ENCODE results near the gene ICAM3.
"Not testable (repeated sequence)": the region's sequence is repeated elsewhere in the genome, so short reads cannot be mapped to it uniquely, and the experiment has no call there.

ICAM3 gene, protein sequence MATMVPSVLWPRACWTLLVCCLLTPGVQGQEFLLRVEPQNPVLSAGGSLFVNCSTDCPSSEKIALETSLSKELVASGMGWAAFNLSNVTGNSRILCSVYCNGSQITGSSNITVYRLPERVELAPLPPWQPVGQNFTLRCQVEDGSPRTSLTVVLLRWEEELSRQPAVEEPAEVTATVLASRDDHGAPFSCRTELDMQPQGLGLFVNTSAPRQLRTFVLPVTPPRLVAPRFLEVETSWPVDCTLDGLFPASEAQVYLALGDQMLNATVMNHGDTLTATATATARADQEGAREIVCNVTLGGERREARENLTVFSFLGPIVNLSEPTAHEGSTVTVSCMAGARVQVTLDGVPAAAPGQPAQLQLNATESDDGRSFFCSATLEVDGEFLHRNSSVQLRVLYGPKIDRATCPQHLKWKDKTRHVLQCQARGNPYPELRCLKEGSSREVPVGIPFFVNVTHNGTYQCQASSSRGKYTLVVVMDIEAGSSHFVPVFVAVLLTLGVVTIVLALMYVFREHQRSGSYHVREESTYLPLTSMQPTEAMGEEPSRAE

DNA sequence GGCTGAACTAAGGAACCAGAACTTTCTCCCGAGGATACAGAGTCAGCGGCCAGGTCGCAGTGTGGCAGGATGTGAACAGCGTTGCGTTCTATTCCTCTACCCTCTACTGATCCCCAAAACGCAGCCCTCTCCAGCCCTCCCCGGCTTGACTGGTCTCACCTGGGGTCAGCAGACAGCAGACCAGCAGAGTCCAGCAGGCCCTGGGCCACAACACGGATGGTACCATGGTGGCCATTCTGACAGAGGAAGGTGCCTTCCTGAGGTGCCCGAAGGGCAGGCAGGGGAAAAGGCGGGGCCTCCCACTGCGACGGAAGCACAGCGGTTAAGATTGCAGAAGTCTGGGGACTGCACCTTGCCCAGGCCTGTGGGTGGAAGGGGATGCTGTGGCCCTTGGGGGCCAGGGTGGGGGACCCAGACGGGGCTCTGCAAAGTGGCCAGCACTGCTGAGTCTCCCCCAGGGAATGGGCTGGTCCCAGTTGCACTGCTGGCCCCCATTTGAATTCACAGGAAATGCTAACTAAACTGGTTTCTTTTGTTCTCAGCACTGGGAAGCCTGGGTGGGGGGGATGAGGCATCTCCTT is at the start of gene ICAM3:
ICAM3 (minus strand) TSS at position 245 of the 581 bp plus-strand sequence; CDS start at position 235, 10 bp downstream.
- no peak for DNase-seq

DNA sequence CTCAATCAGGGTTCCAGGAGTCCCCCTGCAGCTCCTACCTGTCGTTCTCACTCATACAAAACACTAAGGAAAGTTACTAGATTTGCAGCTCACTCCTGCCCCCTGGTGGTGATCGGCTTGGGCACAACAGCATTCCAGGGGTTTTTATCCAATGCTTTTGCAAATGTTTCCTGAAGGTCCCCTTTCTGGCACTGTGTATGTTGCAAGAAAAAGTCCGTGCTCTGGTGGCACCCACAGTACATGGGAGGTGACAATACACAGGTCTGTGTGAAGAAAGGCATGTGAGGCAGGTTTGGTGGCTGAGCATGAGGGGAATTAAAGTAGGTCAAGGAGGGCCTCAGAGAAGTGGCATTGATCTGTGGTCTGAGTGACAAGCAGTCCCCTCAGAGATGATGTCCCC is 49.5 kb upstream of the ICAM3 start:
- peak; percentile 72 for DNase-seq

DNA sequence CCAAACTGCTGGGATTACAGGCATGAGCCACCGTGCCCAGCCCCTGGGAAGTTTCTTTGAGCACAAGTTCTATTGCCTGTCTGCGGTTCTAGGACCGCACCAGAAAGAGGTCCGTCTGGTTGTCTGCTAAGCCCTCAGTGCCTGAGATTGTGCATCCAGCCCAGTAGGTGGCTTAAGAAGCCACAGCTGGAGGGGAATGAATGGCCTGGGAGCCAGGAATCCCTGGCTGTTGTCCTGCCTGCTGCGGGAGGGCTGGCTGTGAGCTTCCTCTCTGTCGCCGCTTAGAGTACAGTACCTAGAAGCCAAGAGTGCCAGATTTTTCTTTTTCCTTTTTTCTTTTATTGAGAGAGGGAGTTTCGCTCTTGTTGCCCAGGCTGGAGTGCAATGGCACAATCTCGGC is 45.2 kb upstream of the ICAM3 start:
- no peak for DNase-seq

DNA sequence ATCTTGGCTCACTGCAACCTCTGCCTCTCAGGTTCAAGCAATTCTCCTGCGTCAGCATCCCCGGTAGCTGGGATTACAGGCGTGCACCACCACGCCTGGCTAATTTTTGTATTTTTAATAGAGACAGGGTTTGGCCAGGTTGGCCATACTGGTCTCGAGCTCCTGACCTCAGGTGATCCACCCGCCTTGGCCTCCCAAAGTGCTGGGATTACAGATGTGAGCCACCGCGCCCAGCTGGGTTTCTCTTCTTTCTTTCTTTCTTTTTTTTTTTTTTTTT is 43.7 kb upstream of the ICAM3 start:
- not testable (repeated sequence) for DNase-seq

DNA sequence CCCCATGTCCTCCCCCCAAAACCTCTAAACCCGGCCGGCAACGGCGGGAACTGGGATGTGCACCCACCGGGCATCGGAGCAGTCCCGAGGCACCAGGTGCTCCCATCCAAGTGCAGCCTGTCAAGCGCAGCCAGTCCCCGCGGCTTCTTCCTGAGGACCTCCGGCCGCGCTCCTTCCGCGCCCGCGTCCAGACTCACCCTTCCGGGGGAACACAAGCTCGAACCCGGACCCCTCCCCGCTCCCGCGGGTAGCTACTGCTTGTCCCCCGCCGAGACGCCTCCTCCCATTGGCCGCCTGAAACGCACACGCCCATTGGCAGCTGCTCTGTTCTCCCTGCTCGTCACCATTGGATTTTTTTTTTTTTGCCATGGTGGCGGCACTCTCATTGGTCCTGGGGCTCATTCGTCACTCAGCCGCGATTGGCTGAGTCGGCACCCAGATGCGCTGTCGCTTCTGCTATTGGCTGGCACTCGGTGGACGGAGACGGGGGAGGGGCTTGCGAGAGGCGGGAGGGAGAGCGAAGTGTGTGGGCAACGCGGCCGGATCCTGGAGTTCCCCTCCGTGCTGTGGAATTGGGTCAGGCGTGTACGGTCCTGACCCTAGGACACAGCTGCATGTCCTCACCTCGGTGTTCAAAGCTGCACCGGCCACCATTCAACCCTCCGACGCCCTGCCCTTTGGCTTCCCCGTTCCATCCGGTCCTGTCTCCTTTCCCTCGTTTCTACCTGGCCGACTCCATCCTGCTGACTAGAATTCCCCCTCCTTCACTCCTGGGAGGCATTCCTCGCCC is 41.1 kb upstream of the ICAM3 start, which contains the start of gene TYK2:
TYK2 (minus strand) TSS at position 260 of the 790 bp plus-strand sequence. CDS start 2,166 bp downstream, outside the sequence.
- peak; percentile 98 for DNase-seq

DNA sequence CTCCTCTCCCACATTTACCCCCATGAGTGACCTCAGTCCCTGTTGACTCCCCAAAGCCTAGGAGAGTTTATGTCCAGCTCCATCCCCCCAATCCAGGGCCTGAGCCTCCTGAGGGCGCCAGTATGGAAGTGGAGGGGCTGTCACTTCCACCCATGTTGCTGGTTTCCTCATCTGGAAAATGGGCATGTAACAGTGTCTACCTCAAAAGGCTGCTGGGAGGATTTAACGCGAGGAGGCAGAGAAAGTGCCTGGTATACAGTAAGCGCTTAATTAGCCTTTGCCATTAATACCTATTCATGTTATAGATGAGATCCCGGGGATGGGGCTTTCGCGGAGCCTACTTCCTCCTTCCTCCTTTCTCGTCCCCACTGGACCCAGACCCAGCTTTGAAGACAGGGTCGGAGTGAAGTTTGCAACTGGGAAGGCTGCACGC is 40.5 kb upstream of the ICAM3 start:
- DNase-seq, result no peak

DNA sequence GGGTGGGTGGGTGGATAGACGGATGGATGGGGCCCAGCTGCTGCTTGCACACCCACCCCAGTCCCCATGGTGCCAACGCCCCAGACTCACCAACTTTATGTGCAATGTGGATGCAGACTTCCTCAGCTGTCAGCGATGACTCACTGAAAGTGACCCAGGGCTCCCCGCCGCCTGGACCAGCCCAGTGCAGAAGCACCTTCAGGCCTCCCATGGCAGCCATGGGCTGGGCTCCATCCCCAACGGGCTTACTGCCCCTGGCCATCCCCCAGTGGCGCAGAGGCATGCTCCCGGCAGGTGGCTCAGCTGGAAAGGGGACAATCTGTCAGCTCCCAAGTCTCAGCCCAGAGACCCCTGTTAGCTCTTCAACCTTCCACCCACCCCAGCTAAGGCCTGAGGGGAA is 38.7 kb upstream of the ICAM3 start:
- no peak for DNase-seq

DNA sequence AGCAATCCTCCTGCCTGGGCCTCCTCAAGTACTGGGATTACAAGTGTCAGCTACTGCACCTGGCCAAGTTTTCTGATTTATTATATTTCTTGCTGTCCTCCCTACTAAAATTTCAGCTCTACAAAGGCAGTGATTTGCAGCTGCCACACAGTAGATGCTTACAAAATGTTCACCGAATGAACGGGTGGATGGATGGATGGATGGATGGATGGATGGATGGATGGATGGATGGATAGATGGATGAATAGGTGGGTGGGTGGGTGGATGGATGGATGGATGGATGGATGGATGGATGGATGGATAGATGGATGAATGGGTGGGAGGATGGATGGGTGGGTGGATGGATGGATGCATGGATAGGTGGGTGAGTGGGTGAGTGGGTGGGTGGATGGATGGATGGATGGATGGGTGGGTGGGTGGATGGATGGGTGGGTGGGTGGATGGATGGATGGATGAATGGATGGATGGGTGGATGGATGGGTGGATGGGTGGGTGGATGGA is 37.8 kb upstream of the ICAM3 start:
- DNase-seq, result not testable (repeated sequence)

DNA sequence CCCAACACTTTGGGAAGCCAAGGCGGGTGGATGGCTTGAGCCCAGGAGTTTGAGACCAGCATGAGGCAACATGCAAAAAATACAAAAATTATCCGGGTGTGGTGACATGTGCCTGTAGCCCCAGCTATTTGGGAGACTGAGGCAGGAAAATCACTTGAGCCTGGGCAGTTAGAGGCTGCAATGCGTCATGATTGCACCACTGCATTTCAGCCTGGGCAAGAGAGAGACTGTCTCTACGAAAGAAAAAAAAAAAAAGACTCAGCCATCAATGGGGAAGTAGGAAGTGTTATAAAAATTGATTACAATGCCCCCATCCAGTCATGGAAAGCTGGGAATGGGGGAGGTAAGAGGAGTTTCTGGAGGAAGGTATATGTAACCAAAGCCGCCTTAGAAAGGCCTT is 35.5 kb upstream of the ICAM3 start:
- no peak for DNase-seq

DNA sequence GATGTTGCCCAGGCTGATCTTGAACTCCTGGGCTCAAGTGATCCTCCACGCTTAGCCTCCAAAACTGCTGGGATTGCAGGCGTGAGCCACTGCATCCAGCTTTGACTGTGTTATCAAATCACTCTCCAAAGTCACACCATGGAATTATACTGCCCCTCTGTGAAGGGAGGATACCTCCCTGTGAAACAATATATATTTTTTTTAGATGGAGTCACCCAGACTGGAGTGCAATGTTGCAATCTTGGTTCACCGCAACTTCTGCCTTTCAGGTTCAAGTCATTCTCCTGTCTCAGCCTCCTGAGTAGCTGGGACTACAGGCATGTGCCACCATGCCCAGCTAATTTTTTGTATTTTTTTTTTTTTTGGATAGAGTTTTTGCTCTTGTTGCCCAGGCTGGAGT is 33.3 kb upstream of the ICAM3 start:
- DNase-seq, result no peak

DNA sequence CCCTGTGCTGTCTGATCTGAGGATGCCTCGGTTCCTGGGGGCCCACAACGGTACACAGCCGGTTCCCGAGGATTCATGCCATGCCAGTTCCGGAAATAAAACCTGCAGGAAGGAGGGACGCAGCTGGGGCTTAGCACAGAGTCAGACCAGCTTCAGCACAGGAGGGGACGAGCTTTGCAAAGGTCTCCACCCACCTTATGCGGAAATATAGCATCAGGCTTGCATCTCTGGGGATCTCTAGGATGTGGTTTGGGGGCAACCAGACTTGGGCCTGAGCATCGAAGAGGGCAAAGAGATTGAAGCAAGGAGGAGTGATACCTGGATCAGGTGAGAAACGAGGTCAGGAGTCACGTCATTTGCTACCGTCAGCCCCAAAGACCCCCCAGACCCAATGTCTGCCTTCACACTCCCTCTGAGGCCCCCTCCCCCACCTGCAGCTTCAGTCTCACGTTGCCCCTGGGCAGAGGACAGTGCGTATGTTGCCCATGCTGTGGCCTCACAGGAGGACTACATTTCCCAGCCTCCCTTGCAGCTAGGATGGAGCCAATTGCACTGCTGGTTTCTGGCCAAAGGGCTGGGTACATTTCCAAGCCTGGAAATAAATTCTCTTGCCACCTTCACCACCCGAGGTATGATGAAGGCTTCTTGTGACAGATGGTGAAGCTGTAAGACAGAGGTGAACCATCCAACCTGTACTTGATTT is 28.8 kb upstream of the ICAM3 start:
- no peak for DNase-seq

DNA sequence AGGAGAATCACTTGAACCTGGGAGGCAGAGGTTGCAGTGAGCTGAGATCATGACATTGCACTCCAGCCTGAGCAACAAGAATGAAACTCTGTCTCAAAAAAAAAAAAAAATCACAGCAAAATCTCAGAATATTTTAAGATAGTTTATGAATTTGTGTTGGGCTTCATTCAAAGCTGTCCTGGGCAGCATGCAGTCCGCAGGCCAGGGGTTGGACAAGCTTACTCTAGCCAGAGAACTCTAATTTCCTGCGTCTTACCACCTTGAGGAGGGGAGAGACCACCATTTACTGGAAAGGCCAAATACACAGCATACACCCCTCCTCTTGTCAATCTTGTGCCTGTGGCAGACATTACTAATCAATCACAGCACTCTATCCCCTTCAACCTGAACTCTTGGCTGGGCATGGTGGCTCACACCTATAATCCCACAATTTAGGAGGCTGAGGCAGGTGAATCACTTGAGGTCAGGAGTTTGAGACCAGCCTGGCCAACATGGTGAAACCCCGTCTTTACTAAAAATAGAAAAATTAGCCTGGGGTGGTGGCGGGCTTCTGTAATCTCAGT is 27.6 kb upstream of the ICAM3 start:
- DNase-seq, result not testable (repeated sequence)

DNA sequence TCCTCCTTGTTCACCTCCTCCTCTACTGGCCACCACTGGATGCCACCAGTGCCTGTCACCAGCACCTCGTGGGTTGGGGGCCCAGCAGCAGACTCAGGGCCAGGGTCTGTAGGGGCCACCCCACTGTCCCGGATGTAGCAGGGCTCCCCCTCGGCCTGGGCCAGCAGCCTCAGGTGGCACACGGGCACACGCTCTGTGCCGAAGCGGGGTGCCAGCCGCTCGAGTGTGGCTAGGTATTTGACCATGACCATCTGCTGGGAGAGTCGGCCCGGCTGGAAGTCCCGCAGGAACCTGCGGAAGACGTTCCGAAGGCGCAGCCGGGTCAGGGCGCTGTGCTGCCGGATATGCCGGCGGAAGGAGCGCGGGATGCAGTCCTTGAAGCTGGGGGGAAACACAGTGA is 26.1 kb upstream of the ICAM3 start:
- DNase-seq, result no peak

DNA sequence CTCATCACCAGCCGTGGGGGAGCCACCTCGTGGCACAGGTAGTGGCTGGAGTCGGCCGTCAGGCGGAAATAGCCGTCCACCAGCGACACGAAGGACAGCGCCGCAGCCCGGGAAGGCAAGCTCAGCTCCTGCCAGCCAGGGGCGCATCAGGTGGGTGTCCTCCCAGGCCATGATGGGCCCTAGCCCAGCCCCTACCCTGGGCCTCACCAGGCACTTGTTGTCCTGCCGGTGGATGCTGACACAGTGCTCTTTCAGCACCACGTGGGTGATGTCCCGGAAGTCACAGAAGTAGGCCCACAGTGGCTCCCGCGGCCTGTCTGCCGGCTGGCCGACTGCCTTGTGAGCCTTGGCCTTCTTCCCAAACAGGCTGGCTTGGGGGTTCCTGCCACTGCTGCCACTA is 25.2 kb upstream of the ICAM3 start:
- no peak for DNase-seq

DNA sequence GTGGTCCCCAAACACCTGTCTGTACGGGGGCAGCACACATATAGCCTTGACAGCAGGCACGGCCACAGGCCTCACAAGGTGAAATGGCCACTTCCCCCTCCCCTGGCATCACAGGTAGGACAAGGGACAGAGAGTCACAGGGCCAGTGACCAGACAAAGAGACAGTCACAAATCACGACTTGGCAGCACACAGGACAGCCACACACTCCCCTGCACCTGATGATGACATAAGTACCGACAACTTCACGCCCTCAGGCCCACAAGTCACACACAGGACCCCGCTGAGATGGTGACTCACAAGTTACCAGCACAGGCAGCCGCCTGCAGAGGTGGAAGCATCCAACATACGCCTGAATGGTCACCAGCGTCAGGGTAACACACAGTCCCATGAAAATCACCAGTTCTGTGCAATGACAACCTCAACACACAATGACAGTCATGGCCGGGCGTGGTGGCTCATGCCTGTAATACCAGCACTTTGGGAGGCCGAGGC is 24.4 kb upstream of the ICAM3 start:
- DNase-seq, result no peak

DNA sequence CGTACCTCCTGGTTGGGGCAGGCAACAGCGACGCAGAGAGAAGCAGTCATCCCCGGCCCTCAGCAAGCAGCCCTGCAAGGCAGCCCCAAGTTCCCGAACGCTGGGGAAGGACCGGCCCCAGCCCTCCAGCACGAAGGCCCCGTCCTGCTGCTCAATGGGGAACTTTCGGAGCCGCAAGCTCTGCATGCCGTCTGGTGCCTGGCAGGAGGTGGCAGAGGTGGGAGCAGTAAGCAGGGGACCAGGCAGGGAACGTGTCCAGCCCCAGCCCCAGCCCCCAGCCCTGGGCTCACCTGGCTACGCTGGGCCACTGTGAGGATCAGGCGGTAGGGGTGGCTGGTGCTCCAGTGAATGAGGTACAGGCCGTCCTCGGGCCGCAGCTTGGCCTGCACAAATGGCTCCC is 22.8 kb upstream of the ICAM3 start:
- no peak for DNase-seq

DNA sequence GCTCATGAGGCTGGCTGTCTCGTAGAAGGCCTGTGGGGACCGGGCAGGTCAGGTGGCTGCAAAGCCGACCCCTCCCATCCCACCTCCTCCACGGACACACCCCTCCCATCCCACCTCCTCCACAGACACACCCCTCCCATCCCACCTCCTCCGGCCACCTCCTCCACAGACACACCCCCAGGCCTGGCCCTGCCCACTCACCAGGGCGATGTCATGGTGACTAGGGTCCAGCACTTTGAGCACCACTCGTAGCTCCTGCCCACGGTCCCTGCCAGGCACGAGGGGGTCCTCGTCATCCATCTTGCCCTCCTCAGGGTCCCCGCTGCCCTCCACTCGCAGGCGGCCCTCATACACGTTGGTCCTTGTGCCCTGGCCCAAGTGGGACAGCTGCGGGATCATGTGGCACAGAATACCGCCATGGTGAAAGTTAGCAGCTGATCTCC is 22.2 kb upstream of the ICAM3 start:
- no peak for DNase-seq

DNA sequence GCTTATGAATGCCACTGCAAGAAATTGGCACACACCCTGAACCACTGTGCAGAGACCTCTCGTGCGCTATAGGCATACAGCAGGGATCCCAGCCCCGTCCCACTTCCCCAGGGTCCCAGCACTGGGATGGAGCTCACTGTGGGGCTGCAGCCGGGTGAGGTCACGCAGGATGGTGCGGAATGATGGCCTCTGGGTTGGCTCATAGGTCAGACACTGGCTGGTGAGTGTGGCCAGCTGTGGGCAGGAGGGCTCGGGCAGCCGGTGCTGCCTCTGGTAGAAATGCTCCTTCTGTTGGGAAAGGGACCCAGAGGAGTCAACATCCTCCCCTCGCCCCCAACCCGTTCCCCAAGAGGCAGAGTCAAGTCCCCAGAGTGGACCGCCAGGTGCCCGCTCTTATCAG is 17.0 kb upstream of the ICAM3 start:
- DNase-seq, result no peak

DNA sequence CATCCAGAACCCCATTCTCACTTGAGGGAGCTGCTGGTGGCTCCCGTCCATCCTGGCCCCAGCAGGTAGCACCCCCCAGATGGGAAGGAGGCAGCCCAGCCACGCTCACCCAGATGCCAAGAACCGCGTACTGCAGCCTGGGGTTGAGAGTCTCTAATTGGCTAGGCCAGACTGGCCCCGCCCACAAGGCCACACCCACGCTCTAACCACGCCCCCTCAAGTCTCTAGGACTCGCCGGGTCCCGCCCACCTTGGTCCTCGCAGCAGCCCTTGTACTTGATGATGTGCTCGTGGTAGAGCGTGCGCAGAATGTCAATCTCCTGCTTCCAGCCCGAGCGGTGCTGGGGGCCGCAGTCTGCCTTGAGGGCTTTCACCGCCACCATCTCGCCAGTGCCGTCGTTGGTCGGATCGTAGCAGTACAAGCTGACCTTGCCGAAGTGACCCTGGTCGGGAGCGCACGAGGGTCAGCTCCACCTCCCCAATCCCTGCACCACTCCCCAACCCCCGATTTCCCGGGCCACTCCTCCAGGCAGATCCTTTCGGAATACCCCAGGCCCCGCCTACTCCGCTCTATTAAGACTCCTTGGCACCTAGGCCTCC is 14.5 kb upstream of the ICAM3 start:
- DNase-seq, result no peak

DNA sequence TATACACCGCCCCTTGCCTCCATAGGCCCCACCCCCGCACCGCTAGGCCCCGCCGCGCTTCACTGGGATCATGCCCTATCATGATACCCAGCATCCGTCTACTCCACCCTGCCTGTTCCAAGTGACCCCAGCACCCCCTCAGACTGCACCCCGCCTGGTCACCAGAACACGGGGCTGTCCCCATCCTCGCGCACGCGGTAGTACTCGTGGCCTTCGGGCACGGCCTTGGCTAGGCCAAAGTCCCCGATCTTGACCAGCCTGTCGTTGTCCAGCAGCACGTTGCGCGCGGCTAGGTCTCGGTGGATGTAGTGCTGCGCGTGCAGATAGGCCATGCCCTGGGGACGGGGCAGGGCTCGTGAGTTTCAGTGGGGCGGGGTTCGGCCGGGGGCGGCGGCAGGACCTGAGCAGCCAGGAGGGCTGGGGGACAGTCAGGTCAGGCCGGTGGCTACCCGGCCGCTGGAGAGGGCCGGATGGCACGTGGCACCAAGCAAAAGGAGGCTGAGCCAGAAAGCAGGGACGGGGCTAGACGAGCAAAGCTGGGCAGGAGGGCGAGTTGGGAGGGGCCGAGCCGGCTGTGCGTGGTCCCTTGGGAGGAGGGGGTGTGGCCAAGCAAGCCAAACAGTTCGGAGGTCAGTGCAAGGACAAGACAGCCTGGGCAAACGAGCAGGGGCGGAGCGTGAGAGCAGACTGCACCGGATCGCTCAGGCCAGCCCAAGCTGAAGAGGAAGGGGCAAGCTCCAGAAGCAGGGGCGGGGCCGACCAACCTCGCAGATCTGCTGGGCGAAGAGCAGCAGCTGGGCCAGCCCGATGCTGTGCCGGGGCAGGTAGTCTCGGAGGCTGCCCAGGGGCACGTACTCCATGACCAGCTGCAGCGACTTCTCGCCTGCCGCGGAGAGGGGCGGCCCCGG is 13.6 kb upstream of the ICAM3 start:
- no peak for DNase-seq

DNA sequence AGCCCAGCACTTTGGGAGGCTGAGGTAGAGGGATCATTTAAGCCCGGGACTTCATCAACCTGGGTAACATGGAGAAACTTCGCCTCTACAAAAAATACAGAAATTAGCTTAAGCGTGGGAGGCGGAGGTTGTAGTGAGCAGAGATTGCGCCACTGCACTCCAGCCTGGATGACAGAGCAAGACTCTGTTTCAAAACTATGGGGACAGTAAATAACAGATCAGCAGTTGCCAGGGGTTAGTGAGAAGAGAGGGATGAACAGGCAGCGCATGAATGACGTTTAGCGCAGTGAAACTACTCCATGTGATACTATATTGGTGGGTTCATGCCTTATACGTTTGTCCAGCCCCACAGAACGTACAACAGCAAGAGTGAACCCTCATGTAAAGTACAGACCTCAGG is 7.1 kb upstream of the ICAM3 start:
- DNase-seq, result no peak
